ENCODE results near the gene MED25.

Gene MED25

GRCh38 chr19:49869484-49870308 is 51.6 kb downstream of the MED25 start:
- Mint-ChIP-seq H3K9me3 (no peaks in the 10 kb centered on the region), H3K4me1 (peaks cover 27 to 52% of the 10 kb centered on the region in 2 donors), H3K36me3 (peaks cover 26 to 37% of the 10 kb centered on the region in 2 donors), H3K27ac (peak overlapping the region; percentile 88), H3K27me3 (no peaks in the 10 kb centered on the region), H3K4me3 (no peak overlapping the region)
- ATAC-seq (replicated peaks) (peak; percentile 77 to 79), DNase-seq (peak; percentile 93)

- ATAC-seq (replicated peaks) = no peak
- no peak for DNase-seq
- Mint-ChIP-seq H3K9me3 (no peaks in the 10 kb centered on the region), H3K27ac (peak overlapping the region; percentile 88), H3K4me3 (no peak overlapping the region), H3K4me1 (peaks cover 24 to 52% of the 10 kb centered on the region in 2 donors), H3K27me3 (no peaks in the 10 kb centered on the region), H3K36me3 (peaks cover 21 to 31% of the 10 kb centered on the region in 2 donors)
Measured at GRCh38 chr19:49870309-49870901, 52.3 kb downstream of the MED25 start.

GRCh38 chr19:49871349-49871985 is 53.4 kb downstream of the MED25 start:
- DNase-seq = no peak

GRCh38 chr19:49872245-49873128 is 54.4 kb downstream of the MED25 start:
- H3K4me3 Mint-ChIP-seq = no peak overlapping the region
- peak overlapping the region; percentile 72 for H3K27ac Mint-ChIP-seq
- ATAC-seq (replicated peaks) (no peak), DNase-seq (no peak)
- H3K36me3 Mint-ChIP-seq = peaks cover 16 to 22% of the 10 kb centered on the region in 2 donors
- peaks cover 20 to 40% of the 10 kb centered on the region in 2 donors for H3K4me1 Mint-ChIP-seq
- H3K9me3 Mint-ChIP-seq = no peaks in the 10 kb centered on the region
- H3K27me3 Mint-ChIP-seq = no peaks in the 10 kb centered on the region

More at GRCh38 chr19:49871349-49871985, 53.4 kb downstream of the MED25 start:
- Mint-ChIP-seq H3K4me1 (peaks cover 23 to 46% of the 10 kb centered on the region in 2 donors), H3K27me3 (no peaks in the 10 kb centered on the region), H3K4me3 (peak overlapping the region in 1 of 2 donors; percentile 18), H3K27ac (no peak overlapping the region), H3K9me3 (no peaks in the 10 kb centered on the region), H3K36me3 (peaks cover 18 to 26% of the 10 kb centered on the region in 2 donors)
- no peak for ATAC-seq (replicated peaks)

- no peaks in the 10 kb centered on the region for H3K9me3 Mint-ChIP-seq
- ATAC-seq (replicated peaks) = no peak
Measured at GRCh38 chr19:49873129-49873521, 55.0 kb downstream of the MED25 start.

GRCh38 chr19:49873834-49874233 is 55.7 kb downstream of the MED25 start:
- H3K27me3 Mint-ChIP-seq = no peaks in the 10 kb centered on the region
- no peak for DNase-seq
- no peak for ATAC-seq (replicated peaks)
- no peak overlapping the region for H3K4me3 Mint-ChIP-seq
- peak overlapping the region; percentile 43 for H3K27ac Mint-ChIP-seq
- H3K4me1 Mint-ChIP-seq = peaks cover 25 to 50% of the 10 kb centered on the region in 2 donors
- no peaks in the 10 kb centered on the region for H3K9me3 Mint-ChIP-seq
- H3K36me3 Mint-ChIP-seq = peaks cover 20 to 30% of the 10 kb centered on the region in 2 donors

More at GRCh38 chr19:49873129-49873521, 55.0 kb downstream of the MED25 start:
- no peak for DNase-seq
- Mint-ChIP-seq H3K4me1 (peaks cover 20 to 43% of the 10 kb centered on the region in 2 donors), H3K27me3 (no peaks in the 10 kb centered on the region), H3K27ac (peak overlapping the region; percentile 78), H3K4me3 (no peak overlapping the region), H3K36me3 (peaks cover 18 to 25% of the 10 kb centered on the region in 2 donors)

GRCh38 chr19:49874503-49875157 is 56.5 kb downstream of the MED25 start:
- H3K27ac Mint-ChIP-seq = peak overlapping the region; percentile 43
- peaks cover 29 to 58% of the 10 kb centered on the region in 2 donors for H3K4me1 Mint-ChIP-seq
- ATAC-seq (replicated peaks) (no peak), DNase-seq (no peak)
- no peaks in the 10 kb centered on the region for H3K9me3 Mint-ChIP-seq
- H3K36me3 Mint-ChIP-seq = peaks cover 26 to 38% of the 10 kb centered on the region in 2 donors
- peak overlapping the region in 1 of 2 donors; percentile 30 for H3K4me3 Mint-ChIP-seq
- no peaks in the 10 kb centered on the region for H3K27me3 Mint-ChIP-seq

- Mint-ChIP-seq H3K27me3 (no peaks in the 10 kb centered on the region), H3K4me3 (no peak overlapping the region), H3K27ac (no peak overlapping the region), H3K9me3 (no peaks in the 10 kb centered on the region), H3K4me1 (peaks cover 27 to 58% of the 10 kb centered on the region in 2 donors), H3K36me3 (peaks cover 28 to 41% of the 10 kb centered on the region in 2 donors)
- DNase-seq (no peak), ATAC-seq (replicated peaks) (no peak)
Measured at GRCh38 chr19:49875177-49875576, 57.1 kb downstream of the MED25 start.

GRCh38 chr19:49875857-49876421 is 57.9 kb downstream of the MED25 start:
- Mint-ChIP-seq H3K36me3 (peaks cover 33 to 49% of the 10 kb centered on the region in 2 donors), H3K4me3 (no peak overlapping the region), H3K4me1 (peaks cover 26 to 57% of the 10 kb centered on the region in 2 donors), H3K27me3 (no peaks in the 10 kb centered on the region), H3K27ac (no peak overlapping the region), H3K9me3 (no peaks in the 10 kb centered on the region)
- no peak for ATAC-seq (replicated peaks)
- DNase-seq = peak; percentile 49

- ATAC-seq (replicated peaks) (peak; percentile 62 to 69), DNase-seq (peak; percentile 98)
- H3K4me3 Mint-ChIP-seq = no peak overlapping the region
- H3K27me3 Mint-ChIP-seq = no peaks in the 10 kb centered on the region
- H3K4me1 Mint-ChIP-seq = peaks cover 29 to 60% of the 10 kb centered on the region in 2 donors
- peaks cover 39 to 55% of the 10 kb centered on the region in 2 donors for H3K36me3 Mint-ChIP-seq
- no peaks in the 10 kb centered on the region for H3K9me3 Mint-ChIP-seq
- no peak overlapping the region for H3K27ac Mint-ChIP-seq
Measured at GRCh38 chr19:49876422-49877019, 58.4 kb downstream of the MED25 start.

GRCh38 chr19:49877020-49877878 is 59.2 kb downstream of the MED25 start, which contains the start of the genes AKT1S1 and TBC1D17:
Gene AKT1S1 (minus strand): TSS chr19:49877355. CDS start chr19:49873295, 4,060 bp downstream.
Gene TBC1D17 (plus strand): TSS chr19:49877702. CDS start chr19:49877724, 22 bp downstream.
- H3K27me3 Mint-ChIP-seq = no peaks in the 10 kb centered on the region
- peak; percentile 100 for DNase-seq
- H3K9me3 Mint-ChIP-seq = no peaks in the 10 kb centered on the region
- peak; percentile 77 to 78 for ATAC-seq (replicated peaks)
- H3K4me3 Mint-ChIP-seq = no peak within 1 kb of the TSS
- peaks cover 27 to 60% of the 10 kb centered on the region in 2 donors for H3K4me1 Mint-ChIP-seq
- no peak within 1 kb of the TSS for H3K27ac Mint-ChIP-seq
- peaks cover 40 to 56% of the 10 kb centered on the region in 2 donors for H3K36me3 Mint-ChIP-seq
